Nephron progenitor cell (in vitro differentiated cells): Measurements from ENCODE around the gene STC2.

Source experiments
- DNase-seq: peaks from one replicate; pipeline ENCODE4 v3.0.0; 2021
- H3K27ac Mint-ChIP-seq: 2 replicates; pipeline ENCODE4 v1.8.0; 2021; ENCODE audit warnings: mild to moderate bottlenecking, moderate library complexity, mixed read lengths
- H3K27me3 Mint-ChIP-seq: 2 replicates; pipeline ENCODE4 v1.8.0; 2021; ENCODE audit warnings: mild to moderate bottlenecking, low read depth, mixed read lengths; ENCODE audit not compliant: poor library complexity
- H3K36me3 Mint-ChIP-seq: 2 replicates; pipeline ENCODE4 v1.8.0; 2021; ENCODE audit warnings: low read depth, mixed read lengths
- H3K4me1 Mint-ChIP-seq: 2 replicates; pipeline ENCODE4 v1.8.0; 2021; ENCODE audit warnings: mixed read lengths
- H3K4me3 Mint-ChIP-seq: 2 replicates; pipeline ENCODE4 v1.8.0; 2021; ENCODE audit warnings: mild to moderate bottlenecking, moderate library complexity, mixed read lengths
- H3K9me3 Mint-ChIP-seq: 2 replicates; pipeline ENCODE4 v1.8.0; 2021; ENCODE audit warnings: mild to moderate bottlenecking, moderate library complexity, mixed read lengths
- TF ChIP-seq, protein P1 (sequence below): fragments of 200-600 bp; sonication (generic); IDR thresholded peaks from 2 replicates; pipeline ENCODE4 v1.5.0; 2021; ENCODE audit warnings: antibody characterized with exemption

The STC2 gene

GRCh38 chr5:173325091-173325698, 3.0 kb downstream of the STC2 start:
- Mint-ChIP-seq H3K4me1 (peaks cover 69% of the 10 kb centered on the region), H3K4me3 (peak overlapping the region; percentile 92), H3K27me3 (peaks cover 35% of the 10 kb centered on the region)

DNA sequence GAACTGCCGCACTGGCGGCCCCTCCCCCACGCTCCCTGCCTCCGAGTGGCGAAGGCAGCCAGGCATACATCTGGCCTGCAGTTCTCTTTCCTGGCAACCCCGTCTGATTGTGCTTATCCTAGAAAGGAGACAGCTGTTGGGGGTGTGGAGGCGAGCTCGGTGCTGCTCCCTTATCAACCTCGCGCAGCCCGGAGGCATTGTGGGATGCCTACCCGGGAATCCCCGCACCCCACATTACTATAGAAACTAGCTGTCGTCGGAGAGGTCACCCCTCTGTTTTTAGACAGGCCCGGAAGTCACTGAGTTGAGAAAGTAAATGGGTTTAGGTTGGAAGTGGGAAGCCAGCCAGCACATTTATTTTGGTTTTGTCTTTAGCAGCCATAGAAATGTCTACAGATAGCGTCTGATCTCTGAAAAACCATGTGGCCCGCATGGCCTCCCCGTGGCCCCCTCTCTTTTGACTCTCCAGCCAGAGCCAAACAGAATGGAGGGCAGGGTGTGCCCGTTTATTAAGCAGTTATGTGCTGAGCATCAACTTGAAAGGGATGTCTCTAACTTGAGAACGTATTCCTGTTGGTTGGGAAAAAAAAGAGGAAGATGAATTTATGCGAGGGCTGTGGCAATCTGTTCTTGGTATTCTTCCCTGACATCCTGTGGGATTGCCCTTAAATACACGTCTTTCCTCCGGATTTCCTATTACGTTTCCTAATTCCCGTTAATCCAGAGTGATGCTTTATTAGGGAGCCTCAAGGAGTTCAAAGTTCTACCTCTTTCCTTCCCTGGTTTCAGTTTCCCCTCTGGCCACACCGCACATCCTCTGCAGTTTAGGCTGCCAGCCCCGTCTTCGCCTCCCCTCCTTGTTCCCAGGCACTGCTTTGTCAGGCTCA, 3.9 kb downstream of the STC2 start:
- peak overlapping the region; percentile 24 for H3K27ac Mint-ChIP-seq
- peaks cover 74% of the 10 kb centered on the region for H3K4me1 Mint-ChIP-seq
- H3K9me3 Mint-ChIP-seq, result no peaks in the 10 kb centered on the region
- TF ChIP-seq, protein P1, sequence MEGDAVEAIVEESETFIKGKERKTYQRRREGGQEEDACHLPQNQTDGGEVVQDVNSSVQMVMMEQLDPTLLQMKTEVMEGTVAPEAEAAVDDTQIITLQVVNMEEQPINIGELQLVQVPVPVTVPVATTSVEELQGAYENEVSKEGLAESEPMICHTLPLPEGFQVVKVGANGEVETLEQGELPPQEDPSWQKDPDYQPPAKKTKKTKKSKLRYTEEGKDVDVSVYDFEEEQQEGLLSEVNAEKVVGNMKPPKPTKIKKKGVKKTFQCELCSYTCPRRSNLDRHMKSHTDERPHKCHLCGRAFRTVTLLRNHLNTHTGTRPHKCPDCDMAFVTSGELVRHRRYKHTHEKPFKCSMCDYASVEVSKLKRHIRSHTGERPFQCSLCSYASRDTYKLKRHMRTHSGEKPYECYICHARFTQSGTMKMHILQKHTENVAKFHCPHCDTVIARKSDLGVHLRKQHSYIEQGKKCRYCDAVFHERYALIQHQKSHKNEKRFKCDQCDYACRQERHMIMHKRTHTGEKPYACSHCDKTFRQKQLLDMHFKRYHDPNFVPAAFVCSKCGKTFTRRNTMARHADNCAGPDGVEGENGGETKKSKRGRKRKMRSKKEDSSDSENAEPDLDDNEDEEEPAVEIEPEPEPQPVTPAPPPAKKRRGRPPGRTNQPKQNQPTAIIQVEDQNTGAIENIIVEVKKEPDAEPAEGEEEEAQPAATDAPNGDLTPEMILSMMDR, result no peak
- DNase-seq, result peak; percentile 48
- H3K27me3 Mint-ChIP-seq, result peaks cover 36% of the 10 kb centered on the region
- peak overlapping the region; percentile 92 for H3K4me3 Mint-ChIP-seq
- H3K36me3 Mint-ChIP-seq, result peaks cover 65% of the 10 kb centered on the region

More at GRCh38 chr5:173325091-173325698, 3.0 kb downstream of the STC2 start:
- DNase-seq, result no peak
- TF ChIP-seq, protein P1, result no peak
- peaks cover 58% of the 10 kb centered on the region for H3K36me3 Mint-ChIP-seq
- no peaks in the 10 kb centered on the region for H3K9me3 Mint-ChIP-seq
- peak overlapping the region; percentile 24 for H3K27ac Mint-ChIP-seq

GRCh38 chr5:173323799-173324114, 4.5 kb downstream of the STC2 start:
- DNase-seq, result no peak
- TF ChIP-seq, protein P1, result no peak
- peaks cover 36% of the 10 kb centered on the region for H3K27me3 Mint-ChIP-seq
- H3K36me3 Mint-ChIP-seq, result peaks cover 69% of the 10 kb centered on the region
- peak overlapping the region; percentile 29 for H3K4me3 Mint-ChIP-seq
- no peaks in the 10 kb centered on the region for H3K9me3 Mint-ChIP-seq
- H3K27ac Mint-ChIP-seq, result no peak overlapping the region
- peaks cover 71% of the 10 kb centered on the region for H3K4me1 Mint-ChIP-seq

DNA sequence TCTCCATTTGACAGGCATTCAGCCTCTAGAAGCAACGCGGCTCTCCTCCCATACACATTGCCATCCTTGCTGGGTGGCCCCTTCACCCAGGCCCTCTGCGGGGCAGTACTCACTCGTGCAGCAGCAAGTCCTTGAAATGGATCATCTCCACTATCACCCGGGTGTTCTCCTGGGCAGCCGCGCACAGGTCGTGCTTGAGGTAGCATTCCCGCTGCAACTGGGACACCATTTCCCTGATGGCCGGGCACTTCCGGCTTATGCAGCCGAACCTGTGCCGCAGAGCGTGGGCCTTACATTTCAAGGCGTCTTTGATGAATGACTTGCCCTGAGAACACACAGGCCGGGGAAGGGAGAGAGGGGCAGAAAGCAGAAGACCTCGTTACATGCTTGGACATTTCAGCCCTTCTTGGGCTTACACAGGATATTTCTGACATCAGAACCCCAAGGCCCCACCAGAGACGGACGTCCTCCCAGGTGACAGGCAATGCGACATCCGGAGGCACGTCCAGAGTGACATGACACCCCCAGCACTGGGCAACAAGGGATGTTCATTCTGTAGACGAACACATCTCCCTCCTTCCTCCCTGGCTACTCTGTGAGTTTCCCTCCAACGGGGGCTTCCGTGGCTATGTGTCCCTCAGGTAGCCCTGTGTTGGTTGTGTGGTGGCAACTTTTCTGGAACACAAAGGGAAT, 5.0 kb downstream of the STC2 start:
- H3K4me1 Mint-ChIP-seq, result peaks cover 71% of the 10 kb centered on the region
- peaks cover 74% of the 10 kb centered on the region for H3K36me3 Mint-ChIP-seq
- no peak overlapping the region for H3K4me3 Mint-ChIP-seq
- H3K27me3 Mint-ChIP-seq, result peaks cover 35% of the 10 kb centered on the region
- H3K27ac Mint-ChIP-seq, result no peak overlapping the region
- TF ChIP-seq, protein P1, result no peak
- no peak for DNase-seq
- no peaks in the 10 kb centered on the region for H3K9me3 Mint-ChIP-seq

DNA sequence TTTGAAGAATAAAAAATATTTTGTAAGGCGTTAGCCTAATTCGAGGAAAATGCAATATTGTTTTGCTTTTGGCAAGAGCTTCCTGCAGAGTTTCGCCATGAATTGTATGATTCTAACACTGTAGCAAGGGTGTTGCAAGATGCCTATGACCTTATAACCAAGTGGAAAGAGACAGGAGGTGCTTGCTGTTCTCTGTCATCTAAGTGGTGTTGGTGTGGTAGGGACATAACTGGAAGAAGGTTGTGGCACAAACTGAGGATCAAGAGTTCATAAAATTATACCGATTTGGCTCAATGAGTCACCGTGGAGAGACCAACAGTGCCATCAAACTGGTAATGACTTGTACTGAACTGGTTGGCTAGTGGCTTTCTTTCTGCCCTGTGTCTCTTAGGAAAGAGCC, 6.3 kb downstream of the STC2 start:
- H3K27ac Mint-ChIP-seq, result no peak overlapping the region

More for the DNA sequence above, 6.3 kb downstream of the STC2 start:
- peaks cover 26% of the 10 kb centered on the region for H3K27me3 Mint-ChIP-seq
- DNase-seq, result no peak
- peaks cover 87% of the 10 kb centered on the region for H3K36me3 Mint-ChIP-seq
- TF ChIP-seq, protein P1, result no peak
- peaks cover 82% of the 10 kb centered on the region for H3K4me1 Mint-ChIP-seq
- no peaks in the 10 kb centered on the region for H3K9me3 Mint-ChIP-seq
- no peak overlapping the region for H3K4me3 Mint-ChIP-seq
